ENCODE data around the gene RAPGEF3.

RAPGEF3 gene

GRCh38 chr12:47739979-47740378, 18.7 kb downstream of the RAPGEF3 start:
- H3K27ac Mint-ChIP-seq = no peak overlapping the region
- no peak overlapping the region for H3K4me3 Mint-ChIP-seq
- no peak for DNase-seq
- no peaks in the 10 kb centered on the region for H3K27me3 Mint-ChIP-seq (ENCODE audit: low read depth, poor library complexity)
- TF ChIP-seq CTCF (IDR thresholded peaks at IDR 0.05) = no peak
- peaks cover 84% of the 10 kb centered on the region for H3K4me1 Mint-ChIP-seq
- H3K36me3 Mint-ChIP-seq (ENCODE audit: low read depth) = no peaks in the 10 kb centered on the region
- H3K9me3 Mint-ChIP-seq = no peaks in the 10 kb centered on the region

GRCh38 chr12:47739297-47739696, 19.4 kb downstream of the RAPGEF3 start:
- no peaks in the 10 kb centered on the region for H3K9me3 Mint-ChIP-seq
- TF ChIP-seq CTCF (IDR thresholded peaks at IDR 0.05) = no peak
- no peak overlapping the region for H3K27ac Mint-ChIP-seq
- H3K36me3 Mint-ChIP-seq (ENCODE audit: low read depth) = no peaks in the 10 kb centered on the region
- H3K27me3 Mint-ChIP-seq (ENCODE audit: low read depth, poor library complexity) = no peaks in the 10 kb centered on the region
- peaks cover 85% of the 10 kb centered on the region for H3K4me1 Mint-ChIP-seq
- no peak for DNase-seq
- H3K4me3 Mint-ChIP-seq = no peak overlapping the region

GRCh38 chr12:47737936-47738594, 20.6 kb downstream of the RAPGEF3 start:
- no peak for TF ChIP-seq CTCF (IDR thresholded peaks at IDR 0.05)
- H3K9me3 Mint-ChIP-seq = no peaks in the 10 kb centered on the region
- no peaks in the 10 kb centered on the region for H3K27me3 Mint-ChIP-seq (ENCODE audit: low read depth, poor library complexity)
- H3K4me3 Mint-ChIP-seq = no peak overlapping the region
- peaks cover 86% of the 10 kb centered on the region for H3K4me1 Mint-ChIP-seq
- no peak for DNase-seq
- no peak overlapping the region for H3K27ac Mint-ChIP-seq
- H3K36me3 Mint-ChIP-seq (ENCODE audit: low read depth) = no peaks in the 10 kb centered on the region

GRCh38 chr12:47736877-47737676, 21.6 kb downstream of the RAPGEF3 start:
- peak; percentile 47 for DNase-seq
- Mint-ChIP-seq H3K9me3 (no peaks in the 10 kb centered on the region), H3K27ac (peak overlapping the region; percentile 95), H3K4me1 (peaks cover 83% of the 10 kb centered on the region), H3K36me3 (ENCODE audit: low read depth) (no peaks in the 10 kb centered on the region), H3K4me3 (no peak overlapping the region), H3K27me3 (ENCODE audit: low read depth, poor library complexity) (no peaks in the 10 kb centered on the region)
- no peak for TF ChIP-seq CTCF (IDR thresholded peaks at IDR 0.05)

GRCh38 chr12:47736216-47736615, 22.5 kb downstream of the RAPGEF3 start:
- no peak for TF ChIP-seq CTCF (IDR thresholded peaks at IDR 0.05)
- Mint-ChIP-seq H3K27ac (peak overlapping the region; percentile 83), H3K4me1 (peaks cover 74% of the 10 kb centered on the region)

More at GRCh38 chr12:47736216-47736615, 22.5 kb downstream of the RAPGEF3 start:
- Mint-ChIP-seq H3K9me3 (no peaks in the 10 kb centered on the region), H3K36me3 (ENCODE audit: low read depth) (no peaks in the 10 kb centered on the region), H3K27me3 (ENCODE audit: low read depth, poor library complexity) (no peaks in the 10 kb centered on the region), H3K4me3 (no peak overlapping the region)
- no peak for DNase-seq

Measured in nephron progenitor cell (in vitro differentiated cells).